Mucosa of gallbladder (tissue), 1 donor: ENCODE results near the gene ERBB3. TPM values are rescaled to one million over a fixed set of nuclear protein-coding genes. Genes with fewer than 3 reads are reported as not detected.

Source experiments
- DNase-seq: peaks from one replicate; pipeline ENCODE4 v3.0.0-alpha.2; 2020; ENCODE audit warnings: low spot score
- total RNA-seq: library from RNA; stranded (reverse); gene quantifications from one replicate; pipeline ENCODE4 v1.2.1, GENCODE V29; 2021
- donor health status: DM: no; HTN: no; CAD: no.

Gene ERBB3
- total RNA-seq, 1 donor from 2014 or later, result 228 TPM

GRCh38 chr12:56134897-56135296 lies 54.9 kb downstream of the ERBB3 start:
- no peak for DNase-seq

- DNase-seq, result no peak
Observed at GRCh38 chr12:56137853-56138571, 58.0 kb downstream of the ERBB3 start.

- no peak for DNase-seq
Observed at GRCh38 chr12:56141946-56142784, 62.2 kb downstream of the ERBB3 start.

GRCh38 chr12:56143217-56143616 lies 63.3 kb downstream of the ERBB3 start:
- no peak for DNase-seq

- DNase-seq, result no peak
Observed at GRCh38 chr12:56143870-56144269, 63.9 kb downstream of the ERBB3 start.

- no peak for DNase-seq
Observed at GRCh38 chr12:56145217-56145616, 65.3 kb downstream of the ERBB3 start.

- no peak for DNase-seq
Observed at GRCh38 chr12:56146492-56147460, 66.8 kb downstream of the ERBB3 start.

- no peak for DNase-seq
Observed at GRCh38 chr12:56150563-56150962, 70.6 kb downstream of the ERBB3 start.

- DNase-seq, result peak; percentile 41
Observed at GRCh38 chr12:56151672-56152131, 71.7 kb downstream of the ERBB3 start.

GRCh38 chr12:56152132-56152755 lies 72.3 kb downstream of the ERBB3 start, which contains the start of gene MYL6B:
Gene MYL6B, plus strand, starts transcription at chr12:56152587. Its CDS starts 1,332 bp downstream, at chr12:56153919.
- DNase-seq, result peak; percentile 94

Other genes starting within 250 kb of the ERBB3 start
- gene MMP19, start 237.2 kb upstream of the ERBB3 start, total RNA-seq, result 5.2 TPM
- gene PYM1, start 152.3 kb upstream of the ERBB3 start, total RNA-seq, result 25.1 TPM
- gene DGKA, start 149.0 kb upstream of the ERBB3 start, total RNA-seq, result 50.5 TPM
- 2.9 TPM for gene PMEL, start 114.1 kb upstream of the ERBB3 start, total RNA-seq
- 28.0 TPM for gene CDK2, start 113.3 kb upstream of the ERBB3 start, total RNA-seq
- gene RAB5B, start 106.1 kb upstream of the ERBB3 start, total RNA-seq, result 182 TPM
- gene SUOX, start 82.9 kb upstream of the ERBB3 start, total RNA-seq, result 49.0 TPM
- gene IKZF4, start 59.1 kb upstream of the ERBB3 start, total RNA-seq, result 8.2 TPM
- gene RPS26, start 38.2 kb upstream of the ERBB3 start, total RNA-seq, result 34.0 TPM
- gene PA2G4, start 24.4 kb downstream of the ERBB3 start, total RNA-seq, result 64.9 TPM
- gene RPL41, start 36.5 kb downstream of the ERBB3 start, total RNA-seq, result 2,534 TPM
- gene ZC3H10, start 38.1 kb downstream of the ERBB3 start, total RNA-seq, result 5.4 TPM
- 111 TPM for gene ESYT1, start 48.1 kb downstream of the ERBB3 start, total RNA-seq
- 53.7 TPM for gene MYL6B, start 72.4 kb downstream of the ERBB3 start, total RNA-seq
- 1,918 TPM for gene MYL6, start 78.2 kb downstream of the ERBB3 start, total RNA-seq
- gene SMARCC2, start 109.3 kb downstream of the ERBB3 start, total RNA-seq, result 115 TPM
- 57.2 TPM for gene RNF41, start 141.8 kb downstream of the ERBB3 start, total RNA-seq
- 39.2 TPM for gene NABP2, start 144.2 kb downstream of the ERBB3 start, total RNA-seq
- 49.9 TPM for gene SLC39A5, start 149.9 kb downstream of the ERBB3 start, total RNA-seq
- gene ANKRD52, start 178.2 kb downstream of the ERBB3 start, total RNA-seq, result 64.6 TPM
- 10.7 TPM for gene COQ10A, start 186.8 kb downstream of the ERBB3 start, total RNA-seq
- gene CS, start 220.2 kb downstream of the ERBB3 start, total RNA-seq, result 156 TPM
- 140 TPM for gene CNPY2, start 235.8 kb downstream of the ERBB3 start, total RNA-seq